NT2/D1 (cell line): ENCODE measurements around the gene LYRM4.

Source experiments
- DNase-seq: peaks from one replicate; pipeline ENCODE4 v3.0.0-alpha.2; 2011; ENCODE audit warnings: low read depth, low spot score
- H3K27me3 ChIP-seq: 2 replicates; pipeline ENCODE4 v1.6.0; 2011; ENCODE audit warnings: mild to moderate bottlenecking; ENCODE audit not compliant: insufficient read length, insufficient read depth
- H3K36me3 ChIP-seq: 2 replicates; pipeline ENCODE4 v1.6.1; 2011; ENCODE audit warnings: mild to moderate bottlenecking, low read length, mixed read lengths; ENCODE audit not compliant: insufficient read depth, insufficient read length
- H3K4me1 ChIP-seq: 2 replicates; pipeline ENCODE4 v1.5.1; 2011; ENCODE audit not compliant: insufficient read depth, insufficient read length
- H3K4me3 ChIP-seq: 2 replicates; pipeline ENCODE4 v1.5.1; 2011; ENCODE audit warnings: low read depth; ENCODE audit not compliant: insufficient read length
- H3K9ac ChIP-seq: 2 replicates; pipeline ENCODE4 v1.6.0; 2011; ENCODE audit warnings: low read depth; ENCODE audit not compliant: insufficient read length
- H3K9me3 ChIP-seq: 2 replicates; pipeline ENCODE4 v1.5.1; 2011; ENCODE audit warnings: mild to moderate bottlenecking, low read length; ENCODE audit not compliant: insufficient read depth
- SUZ12 ChIP-seq: IDR thresholded peaks from 2 replicates; pipeline ENCODE4 v1.6.1; 2011; ENCODE audit not compliant: insufficient read length, insufficient read depth; ENCODE audit errors: extremely low read depth
- YY1 ChIP-seq: IDR thresholded peaks from 2 replicates; pipeline ENCODE4 v1.6.1; 2011; ENCODE audit not compliant: insufficient read length, insufficient read depth
- ZNF274 ChIP-seq: IDR thresholded peaks from 2 replicates; pipeline ENCODE4 v1.6.1; 2011; ENCODE audit warnings: mild to moderate bottlenecking, low read depth, low read length

Gene LYRM4

GRCh38 chr6:5204376-5204775, 56.4 kb downstream of the LYRM4 start:
- no peaks in the 10 kb centered on the region for H3K9me3 ChIP-seq
- peaks cover 20% of the 10 kb centered on the region for H3K36me3 ChIP-seq
- no peak overlapping the region for H3K4me3 ChIP-seq
- TF ChIP-seq SUZ12 (no peak), ZNF274 (no peak), YY1 (no peak)
- H3K4me1 ChIP-seq = no peaks in the 10 kb centered on the region
- no peaks in the 10 kb centered on the region for H3K27me3 ChIP-seq
- no peak overlapping the region for H3K9ac ChIP-seq
- DNase-seq = no peak

GRCh38 chr6:5203546-5203945, 57.2 kb downstream of the LYRM4 start:
- Histone ChIP-seq H3K36me3 (peaks cover 20% of the 10 kb centered on the region), H3K4me3 (no peak overlapping the region), H3K9me3 (no peaks in the 10 kb centered on the region), H3K27me3 (no peaks in the 10 kb centered on the region), H3K9ac (no peak overlapping the region), H3K4me1 (no peaks in the 10 kb centered on the region)
- TF ChIP-seq SUZ12 = no peak
- no peak for DNase-seq

- Histone ChIP-seq H3K4me1 (no peaks in the 10 kb centered on the region), H3K4me3 (no peak overlapping the region), H3K27me3 (no peaks in the 10 kb centered on the region), H3K36me3 (peaks cover 20% of the 10 kb centered on the region), H3K9ac (no peak overlapping the region), H3K9me3 (no peaks in the 10 kb centered on the region)
- TF ChIP-seq SUZ12 = no peak
- no peak for TF ChIP-seq YY1
- TF ChIP-seq ZNF274 = no peak
- no peak for DNase-seq
Measured at GRCh38 chr6:5202941-5203340, 57.8 kb downstream of the LYRM4 start.

- no peaks in the 10 kb centered on the region for H3K27me3 ChIP-seq
- DNase-seq = no peak
- no peak overlapping the region for H3K4me3 ChIP-seq
- no peaks in the 10 kb centered on the region for H3K9me3 ChIP-seq
- peaks cover 16% of the 10 kb centered on the region for H3K36me3 ChIP-seq
- no peak overlapping the region for H3K9ac ChIP-seq
- H3K4me1 ChIP-seq = no peaks in the 10 kb centered on the region
- TF ChIP-seq SUZ12 (no peak), YY1 (no peak), ZNF274 (no peak)
Measured at GRCh38 chr6:5202206-5202605, 58.5 kb downstream of the LYRM4 start.

- no peak for TF ChIP-seq SUZ12
- TF ChIP-seq ZNF274 = no peak
- TF ChIP-seq YY1 = no peak
- no peaks in the 10 kb centered on the region for H3K27me3 ChIP-seq
- no peaks in the 10 kb centered on the region; the same call in 1 of the 2 replicates for H3K9me3 ChIP-seq
- no peak for DNase-seq
- H3K9ac ChIP-seq = no peak overlapping the region
- peaks cover 19% of the 10 kb centered on the region for H3K36me3 ChIP-seq
- H3K4me3 ChIP-seq = no peak overlapping the region
- H3K4me1 ChIP-seq = no peaks in the 10 kb centered on the region
Measured at GRCh38 chr6:5201271-5201670, 59.5 kb downstream of the LYRM4 start.

- DNase-seq = no peak
- H3K9me3 ChIP-seq = no peaks in the 10 kb centered on the region; the same call in 1 of the 2 replicates
- H3K27me3 ChIP-seq = no peaks in the 10 kb centered on the region
- no peaks in the 10 kb centered on the region for H3K4me1 ChIP-seq
- TF ChIP-seq ZNF274 (no peak), YY1 (no peak), SUZ12 (no peak)
- H3K36me3 ChIP-seq = peaks cover 23% of the 10 kb centered on the region
- H3K9ac ChIP-seq = no peak overlapping the region
- H3K4me3 ChIP-seq = no peak overlapping the region
Measured at GRCh38 chr6:5199702-5200101, 61.0 kb downstream of the LYRM4 start.

- Histone ChIP-seq H3K9ac (no peak overlapping the region), H3K36me3 (peaks cover 23% of the 10 kb centered on the region), H3K27me3 (no peaks in the 10 kb centered on the region), H3K4me3 (no peak overlapping the region), H3K9me3 (no peaks in the 10 kb centered on the region; the same call in 1 of the 2 replicates), H3K4me1 (no peaks in the 10 kb centered on the region)
- TF ChIP-seq SUZ12 = no peak
- TF ChIP-seq YY1 = no peak
- no peak for TF ChIP-seq ZNF274
- no peak for DNase-seq
Measured at GRCh38 chr6:5199283-5199682, 61.5 kb downstream of the LYRM4 start.

GRCh38 chr6:5197084-5197483, 63.7 kb downstream of the LYRM4 start:
- H3K4me3 ChIP-seq = no peak overlapping the region
- TF ChIP-seq ZNF274 (no peak), YY1 (no peak), SUZ12 (no peak)
- no peaks in the 10 kb centered on the region for H3K27me3 ChIP-seq
- DNase-seq = no peak
- H3K4me1 ChIP-seq = no peaks in the 10 kb centered on the region
- H3K9me3 ChIP-seq = no peaks in the 10 kb centered on the region; the same call in 1 of the 2 replicates
- H3K9ac ChIP-seq = no peak overlapping the region
- H3K36me3 ChIP-seq = peaks cover 14% of the 10 kb centered on the region
